CD14-positive monocyte (primary cell): ENCODE measurements around the gene TMEM181. TPM values are rescaled to one million over a fixed set of nuclear protein-coding genes. Genes with fewer than 3 reads are reported as not detected.

Experiments
- DNase-seq, 3 donors: peaks; one replicate each; pipeline ENCODE4 v3.0.0-alpha.2; 2011 to 2022
- H2AFZ ChIP-seq: 2 replicates; pipeline ENCODE4 v1.6.0; 2012; ENCODE audit warnings: mild to moderate bottlenecking, low read depth, low read length, inconsistent platforms; ENCODE audit not compliant: insufficient read depth, poor library complexity, severe bottlenecking
- H3K27ac ChIP-seq, 2 donors: 1 replicate in 1 of 2; 2 replicates in 1 of 2; pipeline ENCODE4 v1.5.1; 2012 to 2013; ENCODE audit warnings: low read length in 2 of 2, control low read depth in 1 of 2, inconsistent platforms in 1 of 2, low read depth in 1 of 2, mild to moderate bottlenecking in 1 of 2
- H3K27me3 ChIP-seq, 2 donors: one replicate each; pipeline versions ENCODE4 v1.6.0 to v1.6.1; 2011 to 2013; ENCODE audit warnings: low read length in 2 of 2; ENCODE audit not compliant: control insufficient read depth in 2 of 2, insufficient read depth in 2 of 2
- H3K36me3 ChIP-seq, 2 donors: replicated peaks in 1 of 2; 1 replicate in 1 of 2; 2 replicates in 1 of 2; pipeline versions ENCODE4 v1.5.1 to v1.6.1; 2012 to 2013; ENCODE audit warnings: low read length in 2 of 2, control low read depth in 1 of 2, inconsistent platforms in 1 of 2, mild to moderate bottlenecking in 1 of 2; ENCODE audit not compliant: insufficient read depth in 2 of 2, control insufficient read depth in 1 of 2
- H3K4me1 ChIP-seq, 2 donors: 1 replicate in 1 of 2; 2 replicates in 1 of 2; pipeline versions ENCODE4 v1.5.1 to v1.6.1; 2012 to 2013; ENCODE audit warnings: low read length in 2 of 2, control low read depth in 1 of 2, inconsistent platforms in 1 of 2, mild to moderate bottlenecking in 1 of 2, moderate library complexity in 1 of 2; ENCODE audit not compliant: insufficient read depth in 2 of 2, control insufficient read depth in 1 of 2
- H3K4me2 ChIP-seq: replicated peaks from 2 replicates; pipeline ENCODE3; 2012; ENCODE audit warnings: low read length, moderate library complexity, mild to moderate bottlenecking; ENCODE audit not compliant: poor library complexity, severe bottlenecking; ENCODE audit errors: extremely low read depth
- H3K4me3 ChIP-seq, 3 experiments: fragments of 200-600 bp in 1 of 3; sonication (generic) in 1 of 3; replicated peaks in 1 of 3; 1 replicate in 2 of 3; 2 replicates in 1 of 3; pipeline ENCODE4 v1.5.1; 2011 to 2013; ENCODE audit warnings: low read length in 3 of 3, mild to moderate bottlenecking in 3 of 3, control low read depth in 2 of 3, low read depth in 2 of 3, inconsistent platforms in 1 of 3, moderate library complexity in 1 of 3
- H3K79me2 ChIP-seq: 2 replicates; pipeline ENCODE4 v1.6.0; 2012; ENCODE audit warnings: mild to moderate bottlenecking, control low read depth, inconsistent platforms, low read length, moderate library complexity; ENCODE audit not compliant: insufficient read depth
- H3K9ac ChIP-seq: 2 replicates; pipeline ENCODE4 v1.6.0; 2017; ENCODE audit warnings: low read length, mild to moderate bottlenecking; ENCODE audit not compliant: insufficient read depth, poor library complexity, severe bottlenecking
- H3K9me3 ChIP-seq, 2 donors: replicated peaks in 1 of 2; 1 replicate in 1 of 2; 2 replicates in 1 of 2; pipeline versions ENCODE4 v1.5.1 to v1.6.1; 2012 to 2013; ENCODE audit warnings: low read length in 2 of 2, control low read depth in 1 of 2; ENCODE audit not compliant: control insufficient read depth in 1 of 2, insufficient read depth in 1 of 2
- H4K20me1 ChIP-seq: 2 replicates; pipeline ENCODE4 v1.6.0; 2012; ENCODE audit warnings: mild to moderate bottlenecking, low read length, control low read depth, moderate library complexity; ENCODE audit not compliant: insufficient read depth
- H3K27ac Mint-ChIP-seq, 7 donors: one replicate each; pipeline ENCODE4 v1.8.0; 2020; ENCODE audit warnings: mild to moderate bottlenecking in 7 of 7, mixed read lengths in 7 of 7, moderate library complexity in 6 of 7, inconsistent platforms in 2 of 7
- H3K27me3 Mint-ChIP-seq, 3 donors: one replicate each; pipeline ENCODE4 v1.8.0; 2021 to 2022; ENCODE audit warnings: low read depth in 3 of 3, mild to moderate bottlenecking in 3 of 3, mixed read lengths in 3 of 3, moderate library complexity in 3 of 3, inconsistent platforms in 1 of 3
- H3K36me3 Mint-ChIP-seq, 2 donors: one replicate each; pipeline ENCODE4 v1.8.0; 2020; ENCODE audit warnings: mixed read lengths in 2 of 2, inconsistent platforms in 1 of 2, mild to moderate bottlenecking in 1 of 2
- H3K4me1 Mint-ChIP-seq: one replicate; pipeline ENCODE4 v1.8.0; 2020; ENCODE audit warnings: mild to moderate bottlenecking, mixed read lengths
- H3K4me3 Mint-ChIP-seq, 2 donors: one replicate each; pipeline ENCODE4 v1.8.0; 2020; ENCODE audit warnings: mild to moderate bottlenecking in 2 of 2, mixed read lengths in 2 of 2, moderate library complexity in 1 of 2
- H3K9me3 Mint-ChIP-seq, 7 donors: one replicate each; pipeline ENCODE4 v1.8.0; 2020 to 2022; ENCODE audit warnings: mixed read lengths in 7 of 7, mild to moderate bottlenecking in 6 of 7, moderate library complexity in 6 of 7, inconsistent platforms in 2 of 7
- WGBS: methylation state at CpG from one replicate; pipeline ENCODE4 v1.1.5; 2013; ENCODE audit warnings: missing lambda C conversion rate; ENCODE audit not compliant: insufficient coverage; 5-methylcytosine and 5-hydroxymethylcytosine counted together
- intact Hi-C, 2 donors: fragments of 100-400 bp; cut with micrococcal nuclease; formaldehyde crosslinking; loops; one replicate each; pipeline versions ENCODE4 v1.15.0 to v1.15.1; 2023
- polyA plus RNA-seq, 3 donors: library from polyadenylated mRNA; depleted of rRNA in 1 of 3; unstranded in 2 of 3; stranded (reverse) in 1 of 3; fragments of 300-500 nt in 2 of 3; fragments of >200 nt in 1 of 3; fragmentation: Illumina TruSeq in 2 of 3; gene quantifications; 1 replicate in 2 of 3; 2 replicates in 1 of 3; pipeline ENCODE4 v1.2.3, GENCODE V29; 2012 to 2021
- TF ChIP-seq, protein P1 (sequence below): fragments of 200-600 bp; IDR thresholded peaks from one replicate; pipeline ENCODE4 v1.8.0; 2022; ENCODE audit warnings: antibody characterized with exemption, mild to moderate bottlenecking

Gene TMEM181
- polyA plus RNA-seq, 3 donors = 2.4 to 6.8 (median 2.6) TPM

DNA sequence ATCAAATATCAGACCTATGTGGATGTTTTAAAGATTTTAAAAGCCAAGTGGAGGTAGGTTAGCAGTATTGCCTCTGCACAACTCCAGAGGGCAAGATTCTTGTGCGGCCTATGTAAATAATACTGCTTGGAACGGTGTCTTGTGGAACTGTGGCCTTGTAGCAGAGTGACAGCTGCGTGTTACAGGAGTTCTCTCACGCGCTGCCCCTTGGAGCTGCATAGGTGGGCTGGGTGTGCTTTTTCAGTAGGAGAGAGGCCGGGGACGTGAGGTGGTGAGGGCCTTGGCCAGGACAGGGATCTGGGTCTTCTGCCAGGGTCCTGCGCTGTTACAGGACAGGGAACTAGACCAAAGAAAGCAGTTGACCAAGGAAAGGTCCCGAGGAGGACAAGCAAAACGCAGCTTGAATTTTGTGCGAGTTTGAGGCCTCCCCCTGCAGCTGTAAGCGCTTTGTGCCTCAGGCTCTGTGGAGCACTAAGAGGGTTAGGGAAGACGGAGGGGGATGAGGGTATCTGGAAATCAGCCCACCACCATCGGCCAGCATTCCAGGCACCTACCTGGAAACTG lies 1.5 kb downstream of the TMEM181 start:
- Histone ChIP-seq H3K9ac (peak overlapping the region; percentile 96), H3K36me3 (no peaks in the 10 kb centered on the region), H3K9me3 (no peaks in the 10 kb centered on the region), H3K27ac (no peak overlapping the region), H3K27me3 (no peaks in the 10 kb centered on the region), H2AFZ (peak overlapping the region; percentile 96), H4K20me1 (peaks cover 55% of the 10 kb centered on the region), H3K4me2 (peak overlapping the region; percentile 93), H3K79me2 (peaks cover 59% of the 10 kb centered on the region), H3K4me1 (peaks cover 17 to 47% of the 10 kb centered on the region in 2 donors), H3K4me3 (peak overlapping the region in 1 of 3 experiments; percentile 88)
- TF ChIP-seq, protein P1, sequence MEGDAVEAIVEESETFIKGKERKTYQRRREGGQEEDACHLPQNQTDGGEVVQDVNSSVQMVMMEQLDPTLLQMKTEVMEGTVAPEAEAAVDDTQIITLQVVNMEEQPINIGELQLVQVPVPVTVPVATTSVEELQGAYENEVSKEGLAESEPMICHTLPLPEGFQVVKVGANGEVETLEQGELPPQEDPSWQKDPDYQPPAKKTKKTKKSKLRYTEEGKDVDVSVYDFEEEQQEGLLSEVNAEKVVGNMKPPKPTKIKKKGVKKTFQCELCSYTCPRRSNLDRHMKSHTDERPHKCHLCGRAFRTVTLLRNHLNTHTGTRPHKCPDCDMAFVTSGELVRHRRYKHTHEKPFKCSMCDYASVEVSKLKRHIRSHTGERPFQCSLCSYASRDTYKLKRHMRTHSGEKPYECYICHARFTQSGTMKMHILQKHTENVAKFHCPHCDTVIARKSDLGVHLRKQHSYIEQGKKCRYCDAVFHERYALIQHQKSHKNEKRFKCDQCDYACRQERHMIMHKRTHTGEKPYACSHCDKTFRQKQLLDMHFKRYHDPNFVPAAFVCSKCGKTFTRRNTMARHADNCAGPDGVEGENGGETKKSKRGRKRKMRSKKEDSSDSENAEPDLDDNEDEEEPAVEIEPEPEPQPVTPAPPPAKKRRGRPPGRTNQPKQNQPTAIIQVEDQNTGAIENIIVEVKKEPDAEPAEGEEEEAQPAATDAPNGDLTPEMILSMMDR = no peak
- Mint-ChIP-seq H3K9me3 (no peaks in the 10 kb centered on the region), H3K27me3 (peaks cover 2 to 5% (median 4%) of the 10 kb centered on the region in 3 donors), H3K27ac (peak overlapping the region in 5 of 7 donors; percentile 41 to 92 (median 83)), H3K36me3 (peaks cover 2 to 25% of the 10 kb centered on the region in 2 donors), H3K4me3 (peak overlapping the region; percentile 93 to 96), H3K4me1 (peaks cover 45% of the 10 kb centered on the region)
- intact Hi-C loops = no loop called here
- no peak for DNase-seq
- WGBS = 82% methylated on average over 8 of the region's 14 CpGs

DNA sequence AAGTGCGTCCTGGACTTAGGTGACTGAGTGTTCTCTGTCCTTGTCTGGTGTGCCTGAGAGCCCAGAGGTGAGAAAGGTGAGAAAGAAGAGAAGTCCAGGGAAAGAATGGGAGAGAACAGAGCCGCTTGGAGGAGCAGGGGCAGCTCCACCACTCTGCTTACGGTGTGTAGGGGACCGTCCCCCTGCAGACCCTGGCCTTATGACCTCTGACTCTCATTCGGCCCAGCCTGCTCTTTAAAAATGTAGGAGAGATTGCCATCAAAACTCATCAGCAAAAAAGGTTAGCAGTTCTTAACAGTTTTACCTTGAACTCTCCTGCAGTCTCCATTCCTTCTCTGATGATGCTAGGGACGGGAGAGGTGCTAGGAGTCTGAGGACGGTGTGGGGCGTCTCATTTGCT lies 2.0 kb downstream of the TMEM181 start:
- H3K27me3 Mint-ChIP-seq = peaks cover 2 to 4% (median 3%) of the 10 kb centered on the region in 3 donors
- 72% methylated on average over 4 of the region's 8 CpGs for WGBS
- Histone ChIP-seq H3K27me3 (no peaks in the 10 kb centered on the region), H3K4me2 (no peak overlapping the region), H3K27ac (no peak overlapping the region), H3K4me3 (peak overlapping the region in 1 of 3 experiments; percentile 88), H2AFZ (no peak overlapping the region), H3K9ac (no peak overlapping the region), H3K36me3 (no peaks in the 10 kb centered on the region), H3K9me3 (no peaks in the 10 kb centered on the region), H4K20me1 (peaks cover 60% of the 10 kb centered on the region), H3K79me2 (peaks cover 59% of the 10 kb centered on the region), H3K4me1 (peaks cover 17 to 47% of the 10 kb centered on the region in 2 donors)
- no peak for DNase-seq
- H3K4me1 Mint-ChIP-seq = peaks cover 47% of the 10 kb centered on the region
- H3K36me3 Mint-ChIP-seq = peaks cover 4 to 28% of the 10 kb centered on the region in 2 donors
- intact Hi-C loops = no loop called here
- peak overlapping the region in 2 of 7 donors; percentile 6 to 28 for H3K27ac Mint-ChIP-seq
- no peak overlapping the region for H3K4me3 Mint-ChIP-seq
- H3K9me3 Mint-ChIP-seq = no peaks in the 10 kb centered on the region
- TF ChIP-seq, protein P1 = no peak
